GM21447 (cell line): ENCODE data around the gene KCTD17.

ENCODE experiments used
- ATAC-seq: cut with Tn5 transposase; IDR thresholded peaks from one replicate; pipeline ENCODE4 v1.9.1; 2021; ENCODE audit not compliant: unreplicated experiment

The KCTD17 gene

GRCh38 chr22:37051391-37052385 lies at the start of gene KCTD17:
Gene KCTD17 (plus strand): TSS chr22:37051742. CDS start chr22:37051761, 19 bp downstream.
- ATAC-seq, result no peak

- no peak for ATAC-seq
Measured at GRCh38 chr22:37001826-37002225, 49.7 kb upstream of the KCTD17 start.

- no peak for ATAC-seq
Measured at GRCh38 chr22:37002633-37003032, 48.9 kb upstream of the KCTD17 start.

GRCh38 chr22:37007651-37008050 lies 43.9 kb upstream of the KCTD17 start:
- ATAC-seq, result no peak

- no peak for ATAC-seq
Measured at GRCh38 chr22:37008365-37008764, 43.2 kb upstream of the KCTD17 start.

- ATAC-seq, result no peak
Measured at GRCh38 chr22:37009490-37009889, 42.1 kb upstream of the KCTD17 start.

- ATAC-seq, result no peak
Measured at GRCh38 chr22:37010174-37010573, 41.4 kb upstream of the KCTD17 start.

- ATAC-seq, result no peak
Measured at GRCh38 chr22:37010976-37011375, 40.6 kb upstream of the KCTD17 start.

- ATAC-seq, result no peak
Measured at GRCh38 chr22:37011472-37011871, 40.1 kb upstream of the KCTD17 start.

- no peak for ATAC-seq
Measured at GRCh38 chr22:37012262-37012904, 39.2 kb upstream of the KCTD17 start.

- ATAC-seq, result no peak
Measured at GRCh38 chr22:37012956-37013355, 38.6 kb upstream of the KCTD17 start.

- ATAC-seq, result no peak
Measured at GRCh38 chr22:37014415-37014806, 37.1 kb upstream of the KCTD17 start.

GRCh38 chr22:37014835-37015586 lies 36.5 kb upstream of the KCTD17 start:
- ATAC-seq, result no peak

GRCh38 chr22:37015587-37015878 lies 36.0 kb upstream of the KCTD17 start:
- no peak for ATAC-seq

GRCh38 chr22:37016134-37016910 lies 35.2 kb upstream of the KCTD17 start:
- no peak for ATAC-seq

GRCh38 chr22:37017356-37017755 lies 34.2 kb upstream of the KCTD17 start:
- ATAC-seq, result no peak

- ATAC-seq, result no peak
Measured at GRCh38 chr22:37018086-37018814, 33.3 kb upstream of the KCTD17 start.

GRCh38 chr22:37018815-37019308 lies 32.7 kb upstream of the KCTD17 start:
- no peak for ATAC-seq

- ATAC-seq, result no peak
Measured at GRCh38 chr22:37019309-37020191, 32.0 kb upstream of the KCTD17 start, which contains the start of the genes MPST and TST. Gene MPST (plus strand): TSS chr22:37019742. CDS start chr22:37019837, 95 bp downstream. Gene TST (minus strand): TSS chr22:37019447. CDS start chr22:37018732, 715 bp downstream.
